Stimulated activated CD4-positive, alpha-beta T cell treated with anti-CD3 and anti-CD28 coated beads, TNF-alpha, amount 100 ng/mL, for 1 hour (primary cell): ENCODE results near the gene DBN1.

Experiments used
- DNase-seq, 3 donors: peaks; one replicate each; pipeline ENCODE4 v3.0.0-alpha.2; 2020; ENCODE audit warnings: low read depth in 3 of 3, low spot score in 1 of 3

The DBN1 gene

DNA sequence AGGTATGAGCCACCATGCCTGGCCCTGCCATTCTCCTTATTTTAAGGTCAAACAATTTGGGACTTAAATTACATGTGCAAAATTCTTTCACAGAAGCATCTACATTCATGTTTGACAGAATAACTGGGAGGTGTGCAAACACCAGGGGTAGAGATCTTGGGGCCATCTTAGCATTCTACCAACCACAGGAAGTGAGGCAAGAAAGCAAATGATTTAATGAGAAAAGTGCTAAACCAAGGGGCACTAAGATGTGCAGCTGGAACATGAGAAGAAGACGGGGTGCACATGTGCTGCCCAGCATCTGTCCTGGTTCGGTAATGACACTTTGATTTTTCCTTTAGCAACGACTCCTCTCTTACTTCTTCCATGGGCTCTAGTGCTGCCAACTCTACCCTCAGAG is 62.9 kb downstream of the DBN1 start:
- no peak for DNase-seq

DNA sequence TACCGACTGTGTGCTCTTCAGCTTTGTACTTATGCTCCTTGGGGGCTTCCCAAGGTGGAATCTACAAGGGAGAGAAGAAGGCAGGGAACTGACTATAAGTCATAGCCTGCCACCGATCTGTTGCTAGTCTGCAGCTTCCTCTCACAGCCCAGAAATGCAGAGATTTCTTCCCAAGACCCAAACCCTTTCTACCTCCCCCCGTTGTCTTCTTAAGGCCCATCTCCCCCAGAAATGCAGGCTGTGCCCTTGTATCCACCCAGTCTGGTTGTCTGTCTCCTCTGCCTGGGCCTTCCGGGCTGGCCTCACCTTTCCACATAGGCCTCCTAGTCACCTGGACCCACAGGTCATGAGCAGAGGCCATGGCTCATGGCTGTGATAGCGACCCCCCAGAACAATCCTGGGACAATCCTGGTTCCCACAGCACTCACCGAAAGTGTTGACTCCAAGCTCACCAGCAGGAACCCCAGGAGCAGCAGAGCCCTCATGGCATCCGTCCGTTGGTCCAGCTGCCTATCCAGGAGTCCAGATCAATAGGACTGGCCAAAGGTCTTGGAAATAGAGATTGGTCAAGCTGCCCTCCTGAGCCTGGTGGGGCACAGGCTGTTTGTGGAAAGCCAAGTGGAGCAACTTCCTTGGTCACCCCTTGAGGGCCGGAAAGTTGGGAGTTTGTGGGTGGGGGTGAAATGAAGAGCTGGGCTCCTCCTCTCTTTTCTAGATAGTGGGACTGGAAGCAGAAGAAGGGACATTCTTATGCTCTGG is 64.2 kb downstream of the DBN1 start, which contains the start of gene F12:
Gene F12, minus strand, starts transcription at position 522 of the 759 bp plus-strand sequence. Its CDS starts 37 bp downstream, at position 485.
- no peak for DNase-seq
